B cell (primary cell): ENCODE data around the gene NEK8.

ENCODE experiments used
- EZH2 ChIP-seq: IDR thresholded peaks from 2 replicates; pipeline ENCODE4 v1.6.1; 2012; ENCODE audit warnings: borderline replicate concordance, low read depth, mild to moderate bottlenecking, moderate library complexity, low read length; ENCODE audit not compliant: insufficient read depth, poor library complexity, severe bottlenecking
- TF ChIP-seq, protein P1 (sequence below): fragments of 200-600 bp; IDR thresholded peaks from one replicate; pipeline ENCODE4 v1.8.0; 2022; ENCODE audit warnings: antibody characterized with exemption, mild to moderate bottlenecking

DNA sequence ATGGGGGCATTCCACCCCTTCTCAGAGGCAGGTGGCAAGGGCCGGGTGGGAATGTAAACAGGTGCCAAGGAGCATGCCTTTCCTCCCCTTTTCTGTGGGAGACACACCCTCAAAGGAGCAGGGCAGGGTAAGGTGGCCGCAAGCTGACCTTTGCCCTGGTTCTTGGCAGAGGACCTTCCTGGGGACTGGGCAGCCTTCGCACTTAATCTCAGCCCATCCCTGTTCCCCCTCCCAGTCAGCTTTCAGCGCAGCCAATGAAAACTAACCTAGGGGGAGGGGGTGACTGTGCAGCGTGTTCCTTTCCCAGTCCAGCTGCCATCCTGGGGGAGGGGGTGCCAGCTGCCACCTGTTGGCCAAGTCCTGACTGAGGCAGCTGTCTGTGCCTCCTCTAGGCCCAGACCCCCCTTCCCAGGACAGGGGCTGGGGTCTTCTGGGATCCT, 18.0 kb downstream of the NEK8 start:
- no peak for TF ChIP-seq EZH2
- TF ChIP-seq, protein P1, sequence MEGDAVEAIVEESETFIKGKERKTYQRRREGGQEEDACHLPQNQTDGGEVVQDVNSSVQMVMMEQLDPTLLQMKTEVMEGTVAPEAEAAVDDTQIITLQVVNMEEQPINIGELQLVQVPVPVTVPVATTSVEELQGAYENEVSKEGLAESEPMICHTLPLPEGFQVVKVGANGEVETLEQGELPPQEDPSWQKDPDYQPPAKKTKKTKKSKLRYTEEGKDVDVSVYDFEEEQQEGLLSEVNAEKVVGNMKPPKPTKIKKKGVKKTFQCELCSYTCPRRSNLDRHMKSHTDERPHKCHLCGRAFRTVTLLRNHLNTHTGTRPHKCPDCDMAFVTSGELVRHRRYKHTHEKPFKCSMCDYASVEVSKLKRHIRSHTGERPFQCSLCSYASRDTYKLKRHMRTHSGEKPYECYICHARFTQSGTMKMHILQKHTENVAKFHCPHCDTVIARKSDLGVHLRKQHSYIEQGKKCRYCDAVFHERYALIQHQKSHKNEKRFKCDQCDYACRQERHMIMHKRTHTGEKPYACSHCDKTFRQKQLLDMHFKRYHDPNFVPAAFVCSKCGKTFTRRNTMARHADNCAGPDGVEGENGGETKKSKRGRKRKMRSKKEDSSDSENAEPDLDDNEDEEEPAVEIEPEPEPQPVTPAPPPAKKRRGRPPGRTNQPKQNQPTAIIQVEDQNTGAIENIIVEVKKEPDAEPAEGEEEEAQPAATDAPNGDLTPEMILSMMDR = no peak
